Neuronal stem cell (in vitro differentiated cells): ENCODE data around the gene SNRNP40.

Experiments
- DNase-seq: peaks from one replicate; pipeline ENCODE4 v3.0.0-alpha.2; 2013; ENCODE audit warnings: low spot score
- H2AFZ ChIP-seq: one replicate; pipeline ENCODE4 v1.6.1; 2013; ENCODE audit warnings: mild to moderate bottlenecking, low read length, inconsistent platforms
- H2AK5ac ChIP-seq: 2 replicates; pipeline ENCODE4 v1.6.1; 2013; ENCODE audit warnings: low read depth, mild to moderate bottlenecking, inconsistent platforms, low read length, moderate library complexity, mixed read lengths
- H2BK120ac ChIP-seq: 2 replicates; pipeline ENCODE4 v1.6.1; 2013; ENCODE audit warnings: low read depth, mild to moderate bottlenecking, inconsistent platforms, low read length, moderate library complexity, mixed read lengths
- H2BK12ac ChIP-seq: one replicate; pipeline ENCODE4 v1.6.1; 2013; ENCODE audit warnings: low read length, inconsistent platforms
- H2BK15ac ChIP-seq: 2 replicates; pipeline ENCODE4 v1.6.1; 2013; ENCODE audit warnings: mild to moderate bottlenecking, low read length, inconsistent platforms, mixed read lengths
- H2BK5ac ChIP-seq: one replicate; pipeline ENCODE4 v1.6.1; 2013; ENCODE audit warnings: inconsistent platforms, mild to moderate bottlenecking, low read length, moderate library complexity
- H3K14ac ChIP-seq: one replicate; pipeline ENCODE4 v1.6.1; 2013; ENCODE audit warnings: low read length, inconsistent platforms
- H3K18ac ChIP-seq: 2 replicates; pipeline ENCODE4 v1.6.1; 2013; ENCODE audit warnings: low read length, inconsistent platforms
- H3K23ac ChIP-seq: 2 replicates; pipeline ENCODE4 v1.6.1; 2013; ENCODE audit warnings: low read depth, mild to moderate bottlenecking, mixed read lengths, low read length, inconsistent platforms; ENCODE audit not compliant: poor library complexity
- H3K27ac ChIP-seq: replicated peaks from 3 replicates; pipeline ENCODE4 v1.5.1; 2013; ENCODE audit warnings: low read length, inconsistent platforms
- H3K27me3 ChIP-seq, 3 experiments: 2 replicates each; pipeline ENCODE4 v1.6.1; 2013; ENCODE audit warnings: low read length in 3 of 3, mild to moderate bottlenecking in 2 of 3, inconsistent platforms in 1 of 3, low read depth in 1 of 3, mixed read lengths in 1 of 3, moderate library complexity in 1 of 3; ENCODE audit not compliant: control insufficient read depth in 3 of 3, insufficient read depth in 3 of 3
- H3K36me3 ChIP-seq, 2 donors: replicated peaks in 1 of 2; 2 replicates each; pipeline ENCODE4 v1.6.1; 2013; ENCODE audit warnings: low read length in 2 of 2; ENCODE audit not compliant: control insufficient read depth in 2 of 2, insufficient read depth in 2 of 2
- H3K4ac ChIP-seq: 2 replicates; pipeline ENCODE4 v1.6.1; 2013; ENCODE audit warnings: inconsistent platforms, mild to moderate bottlenecking, low read length, moderate library complexity
- H3K4me1 ChIP-seq, 2 donors: 1 replicate in 1 of 2; 2 replicates in 1 of 2; pipeline ENCODE4 v1.6.1; 2013; ENCODE audit warnings: low read length in 2 of 2, low read depth in 1 of 2; ENCODE audit not compliant: control insufficient read depth in 2 of 2, insufficient read depth in 1 of 2
- H3K4me2 ChIP-seq: one replicate; pipeline ENCODE4 v1.6.1; 2013; ENCODE audit warnings: mild to moderate bottlenecking, low read length, inconsistent platforms; ENCODE audit not compliant: insufficient read depth, poor library complexity, severe bottlenecking
- H3K4me3 ChIP-seq, 2 donors: 2 replicates each; pipeline ENCODE4 v1.5.1; 2013; ENCODE audit warnings: low read length in 2 of 2, mild to moderate bottlenecking in 2 of 2, inconsistent platforms in 1 of 2, moderate library complexity in 1 of 2
- H3K79me1 ChIP-seq: one replicate; pipeline ENCODE4 v1.6.1; 2013; ENCODE audit warnings: low read depth, mild to moderate bottlenecking, inconsistent platforms, low read length, moderate library complexity
- H3K9ac ChIP-seq: one replicate; pipeline ENCODE4 v1.6.1; 2013; ENCODE audit warnings: mild to moderate bottlenecking, low read depth, low read length, inconsistent platforms; ENCODE audit not compliant: poor library complexity
- H3K9me3 ChIP-seq, 2 donors: replicated peaks in 1 of 2; 2 replicates each; pipeline versions ENCODE3 to v1.6.1; 2013; ENCODE audit warnings: low read length in 2 of 2, mild to moderate bottlenecking in 2 of 2, inconsistent platforms in 1 of 2, low read depth in 1 of 2, mixed read lengths in 1 of 2, moderate library complexity in 1 of 2; ENCODE audit not compliant: control insufficient read depth in 2 of 2, insufficient read depth in 1 of 2
- H4K8ac ChIP-seq: one replicate; pipeline ENCODE4 v1.6.1; 2013; ENCODE audit warnings: low read depth, mild to moderate bottlenecking, inconsistent platforms, low read length, moderate library complexity
- H4K91ac ChIP-seq: one replicate; pipeline ENCODE4 v1.6.1; 2013; ENCODE audit warnings: low read length, low read depth, mild to moderate bottlenecking, inconsistent platforms; ENCODE audit not compliant: poor library complexity
- WGBS, 2 donors: extraction: QIAGEN DNeasy Blood & Tissue Kit; methylation state at CpG; one replicate each; pipeline ENCODE4 v1.1.7; 2013; ENCODE audit warnings: missing lambda C conversion rate in 2 of 2, mixed read lengths in 1 of 2; ENCODE audit not compliant: insufficient read length in 2 of 2, insufficient replicate concordance in 1 of 2; ENCODE audit errors: extremely low coverage in 2 of 2; 5-methylcytosine and 5-hydroxymethylcytosine counted together

Gene SNRNP40

GRCh38 chr1:31216016-31216415 is 80.6 kb downstream of the SNRNP40 start:
- H3K9ac ChIP-seq = peak overlapping the region; percentile 3
- peaks cover 0 to 15% of the 10 kb centered on the region in 2 donors for H3K9me3 ChIP-seq
- no peak overlapping the region for H2BK120ac ChIP-seq
- H3K4me3 ChIP-seq = no peak overlapping the region
- H3K23ac ChIP-seq = no peak overlapping the region
- H2BK15ac ChIP-seq = no peak overlapping the region
- no peak overlapping the region for H3K4ac ChIP-seq
- H3K14ac ChIP-seq = no peak overlapping the region
- no peak overlapping the region for H3K4me2 ChIP-seq
- H3K36me3 ChIP-seq = peaks cover 0 to 11% of the 10 kb centered on the region in 2 donors
- H2AFZ ChIP-seq = peak overlapping the region; percentile 8
- no CpG with 5 or more reads among the region's 10 CpGs for WGBS, 2 donors
- H4K91ac ChIP-seq = no peak overlapping the region
- H2AK5ac ChIP-seq = no peak overlapping the region
- H3K79me1 ChIP-seq = peaks cover 4% of the 10 kb centered on the region
- H3K27me3 ChIP-seq = no peaks in the 10 kb centered on the region
- H3K18ac ChIP-seq = no peak overlapping the region
- H2BK12ac ChIP-seq = no peak overlapping the region
- peaks cover 11 to 24% of the 10 kb centered on the region in 2 donors for H3K4me1 ChIP-seq
- H3K27ac ChIP-seq = peak overlapping the region; percentile 8
- H2BK5ac ChIP-seq = no peak overlapping the region
- DNase-seq = no peak
- H4K8ac ChIP-seq = peak overlapping the region; percentile 74

- no peak overlapping the region for H3K23ac ChIP-seq
- peaks cover 0 to 22% of the 10 kb centered on the region in 2 donors for H3K9me3 ChIP-seq
- peak overlapping the region; percentile 22 for H2BK12ac ChIP-seq
- H3K9ac ChIP-seq = no peak overlapping the region
- no peak overlapping the region for H2BK120ac ChIP-seq
- no peak overlapping the region for H3K14ac ChIP-seq
- no peak overlapping the region for H4K91ac ChIP-seq
- DNase-seq = no peak
- peaks cover 4% of the 10 kb centered on the region for H3K79me1 ChIP-seq
- H3K27ac ChIP-seq = no peak overlapping the region
- peak overlapping the region; percentile 7 for H2BK15ac ChIP-seq
- peaks cover 0 to 6% of the 10 kb centered on the region in 2 donors for H3K36me3 ChIP-seq
- H2AFZ ChIP-seq = no peak overlapping the region
- no CpG with 5 or more reads among the region's 11 CpGs for WGBS, 2 donors
- peaks cover 11 to 24% of the 10 kb centered on the region in 2 donors for H3K4me1 ChIP-seq
- H3K4ac ChIP-seq = peak overlapping the region; percentile 1
- H3K27me3 ChIP-seq = no peaks in the 10 kb centered on the region
- H2AK5ac ChIP-seq = peak overlapping the region; percentile 10
- no peak overlapping the region for H3K4me3 ChIP-seq
- H3K4me2 ChIP-seq = no peak overlapping the region
- H2BK5ac ChIP-seq = no peak overlapping the region
- no peak overlapping the region for H4K8ac ChIP-seq
- H3K18ac ChIP-seq = peak overlapping the region; percentile 38
Measured at GRCh38 chr1:31215065-31215570, 81.5 kb downstream of the SNRNP40 start.

GRCh38 chr1:31214316-31215064 is 82.1 kb downstream of the SNRNP40 start:
- WGBS, 2 donors = no CpG with 5 or more reads among the region's 12 CpGs
- H3K27ac ChIP-seq = no peak overlapping the region

More at GRCh38 chr1:31214316-31215064, 82.1 kb downstream of the SNRNP40 start:
- peaks cover 0 to 6% of the 10 kb centered on the region in 2 donors for H3K36me3 ChIP-seq
- H3K79me1 ChIP-seq = peaks cover 4% of the 10 kb centered on the region
- DNase-seq = no peak
- H2AFZ ChIP-seq = no peak overlapping the region
- H3K14ac ChIP-seq = no peak overlapping the region
- H3K23ac ChIP-seq = no peak overlapping the region
- H3K18ac ChIP-seq = no peak overlapping the region
- no peak overlapping the region for H2BK120ac ChIP-seq
- H3K4me3 ChIP-seq = no peak overlapping the region
- no peak overlapping the region for H2BK5ac ChIP-seq
- no peaks in the 10 kb centered on the region for H3K27me3 ChIP-seq
- H2BK15ac ChIP-seq = no peak overlapping the region
- no peak overlapping the region for H2AK5ac ChIP-seq
- H3K9me3 ChIP-seq = peaks cover 0 to 22% of the 10 kb centered on the region in 2 donors
- no peak overlapping the region for H4K8ac ChIP-seq
- no peak overlapping the region for H3K4me2 ChIP-seq
- H2BK12ac ChIP-seq = no peak overlapping the region
- no peak overlapping the region for H3K9ac ChIP-seq
- H4K91ac ChIP-seq = no peak overlapping the region
- H3K4ac ChIP-seq = no peak overlapping the region
- H3K4me1 ChIP-seq = peaks cover 11 to 24% of the 10 kb centered on the region in 2 donors
